Measurements from ENCODE around the gene AADAT. TPM values are rescaled to one million over a fixed set of nuclear protein-coding genes. Genes with fewer than 3 reads are reported as not detected.

AADAT gene
- total RNA-seq, 1 experiment from 2014 or later: 2.7 TPM

GRCh38 chr4:170111085-170111484 is 21.3 kb upstream of the AADAT start:
- Histone ChIP-seq H3K9me3 (ENCODE audit: low read length) (no peaks in the 10 kb centered on the region), H3K36me3 (ENCODE audit: low read depth, low read length) (no peaks in the 10 kb centered on the region), H3K4me3 (ENCODE audit: low read length) (no peak overlapping the region), H3K27me3 (ENCODE audit: low read length) (no peaks in the 10 kb centered on the region), H3F3A (ENCODE audit: low read length, unreplicated experiment) (no peaks in the 10 kb centered on the region), H3K79me2 (ENCODE audit: low read length) (no peaks in the 10 kb centered on the region), H3K4me1 (ENCODE audit: insufficient read depth, low read length) (no peaks in the 10 kb centered on the region), H3K9ac (ENCODE audit: low read length) (no peak overlapping the region), H4K20me1 (ENCODE audit: low read length) (no peaks in the 10 kb centered on the region), H2AFZ (ENCODE audit: low read length) (no peak overlapping the region), H3K9me2 (replicated peaks; ENCODE audit: low read length) (no peaks in the 10 kb centered on the region), H3K4me2 (ENCODE audit: low read length) (no peak overlapping the region), H3K27ac (ENCODE audit: low read length) (no peak overlapping the region)
- CTCF ChIA-PET: no interaction called here
- intact Hi-C loops (cut with micrococcal nuclease): no loop called here
- POLR2A ChIA-PET (ENCODE audit: unreplicated experiment): interaction anchor here (0.5 kb wide), 1 partner anchor 593 kb away, joined by 5 read pairs; no protein-coding TSS in a partner anchor
- no TSS peak for BruUV-seq (replicated peaks)
- ATAC-seq: no peak
- TF ChIP-seq EZH2 (IDR thresholded peaks at IDR 0.05; ENCODE audit: low read length, unreplicated experiment): no peak
- TF ChIP-seq, protein P1, sequence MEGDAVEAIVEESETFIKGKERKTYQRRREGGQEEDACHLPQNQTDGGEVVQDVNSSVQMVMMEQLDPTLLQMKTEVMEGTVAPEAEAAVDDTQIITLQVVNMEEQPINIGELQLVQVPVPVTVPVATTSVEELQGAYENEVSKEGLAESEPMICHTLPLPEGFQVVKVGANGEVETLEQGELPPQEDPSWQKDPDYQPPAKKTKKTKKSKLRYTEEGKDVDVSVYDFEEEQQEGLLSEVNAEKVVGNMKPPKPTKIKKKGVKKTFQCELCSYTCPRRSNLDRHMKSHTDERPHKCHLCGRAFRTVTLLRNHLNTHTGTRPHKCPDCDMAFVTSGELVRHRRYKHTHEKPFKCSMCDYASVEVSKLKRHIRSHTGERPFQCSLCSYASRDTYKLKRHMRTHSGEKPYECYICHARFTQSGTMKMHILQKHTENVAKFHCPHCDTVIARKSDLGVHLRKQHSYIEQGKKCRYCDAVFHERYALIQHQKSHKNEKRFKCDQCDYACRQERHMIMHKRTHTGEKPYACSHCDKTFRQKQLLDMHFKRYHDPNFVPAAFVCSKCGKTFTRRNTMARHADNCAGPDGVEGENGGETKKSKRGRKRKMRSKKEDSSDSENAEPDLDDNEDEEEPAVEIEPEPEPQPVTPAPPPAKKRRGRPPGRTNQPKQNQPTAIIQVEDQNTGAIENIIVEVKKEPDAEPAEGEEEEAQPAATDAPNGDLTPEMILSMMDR (conservative IDR thresholded peaks at IDR 0.05; ENCODE audit: low read depth, low read length): no peak
- no peak for TF ChIP-seq EZH2phosphoT487 (IDR thresholded peaks at IDR 0.05; ENCODE audit: borderline replicate concordance, low read length)
- DNase-seq: no peak

DNA sequence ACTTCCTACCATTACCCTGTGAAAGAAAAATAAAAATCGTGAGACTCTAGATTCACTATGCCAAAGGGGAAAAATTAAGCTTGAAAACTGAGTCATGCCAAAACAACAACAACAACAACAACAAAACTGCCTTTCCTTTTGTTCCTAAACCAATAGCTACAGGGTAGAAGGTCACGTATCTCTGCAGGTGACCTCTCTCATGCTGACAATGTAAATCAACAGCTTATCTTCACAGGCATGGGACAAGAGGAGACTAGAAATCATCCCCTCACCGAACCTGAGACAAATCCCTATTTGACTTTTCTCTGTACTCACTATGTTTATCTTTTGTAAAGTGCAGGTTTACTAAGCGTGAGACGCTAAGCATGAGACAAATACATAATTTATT is 20.5 kb upstream of the AADAT start:
- Histone ChIP-seq H3K27ac (ENCODE audit: low read length) (no peak overlapping the region), H3K4me2 (ENCODE audit: low read length) (no peak overlapping the region), H3K9ac (ENCODE audit: low read length) (no peak overlapping the region), H3K9me3 (ENCODE audit: low read length) (no peaks in the 10 kb centered on the region), H3K79me2 (ENCODE audit: low read length) (no peaks in the 10 kb centered on the region), H3K4me3 (ENCODE audit: low read length) (no peak overlapping the region), H3K4me1 (ENCODE audit: insufficient read depth, low read length) (no peaks in the 10 kb centered on the region), H3K9me2 (replicated peaks; ENCODE audit: low read length) (no peaks in the 10 kb centered on the region), H3K36me3 (ENCODE audit: low read depth, low read length) (no peaks in the 10 kb centered on the region), H4K20me1 (ENCODE audit: low read length) (no peaks in the 10 kb centered on the region), H3K27me3 (ENCODE audit: low read length) (no peaks in the 10 kb centered on the region), H2AFZ (ENCODE audit: low read length) (no peak overlapping the region), H3F3A (ENCODE audit: low read length, unreplicated experiment) (no peaks in the 10 kb centered on the region)
- DNase-seq: no peak
- BruUV-seq (replicated peaks): no TSS peak
- intact Hi-C loops (cut with micrococcal nuclease): no loop called here
- CTCF ChIA-PET: no interaction called here
- no peak for ATAC-seq
- TF ChIP-seq EZH2 (IDR thresholded peaks at IDR 0.05; ENCODE audit: low read length, unreplicated experiment): no peak
- TF ChIP-seq, protein P1 (conservative IDR thresholded peaks at IDR 0.05; ENCODE audit: low read depth, low read length): no peak
- TF ChIP-seq EZH2phosphoT487 (IDR thresholded peaks at IDR 0.05; ENCODE audit: borderline replicate concordance, low read length): no peak
- POLR2A ChIA-PET (ENCODE audit: unreplicated experiment): no interaction called here

GRCh38 chr4:170109586-170110284 is 20.0 kb upstream of the AADAT start:
- no peaks in the 10 kb centered on the region for H3K4me1 ChIP-seq (ENCODE audit: insufficient read depth, low read length)
- intact Hi-C loops (cut with micrococcal nuclease): no loop called here
- H3K79me2 ChIP-seq (ENCODE audit: low read length): no peaks in the 10 kb centered on the region
- TF ChIP-seq EZH2 (IDR thresholded peaks at IDR 0.05; ENCODE audit: low read length, unreplicated experiment): no peak
- TF ChIP-seq, protein P1 (conservative IDR thresholded peaks at IDR 0.05; ENCODE audit: low read depth, low read length): no peak
- TF ChIP-seq EZH2phosphoT487 (IDR thresholded peaks at IDR 0.05; ENCODE audit: borderline replicate concordance, low read length): no peak
- DNase-seq (no peak), ATAC-seq (no peak)
- CTCF ChIA-PET: no interaction called here
- no peak overlapping the region for H3K4me3 ChIP-seq (ENCODE audit: low read length)
- no peak overlapping the region for H3K27ac ChIP-seq (ENCODE audit: low read length)
- no peaks in the 10 kb centered on the region for H3K27me3 ChIP-seq (ENCODE audit: low read length)
- no TSS peak for BruUV-seq (replicated peaks)
- POLR2A ChIA-PET (ENCODE audit: unreplicated experiment): no interaction called here
- H4K20me1 ChIP-seq (ENCODE audit: low read length): no peaks in the 10 kb centered on the region
- H3K9me3 ChIP-seq (ENCODE audit: low read length): no peaks in the 10 kb centered on the region
- H3K9ac ChIP-seq (ENCODE audit: low read length): no peak overlapping the region
- no peak overlapping the region for H2AFZ ChIP-seq (ENCODE audit: low read length)
- no peaks in the 10 kb centered on the region for H3K36me3 ChIP-seq (ENCODE audit: low read depth, low read length)
- no peaks in the 10 kb centered on the region for H3F3A ChIP-seq (ENCODE audit: low read length, unreplicated experiment)
- no peaks in the 10 kb centered on the region for H3K9me2 ChIP-seq (replicated peaks; ENCODE audit: low read length)
- H3K4me2 ChIP-seq (ENCODE audit: low read length): no peak overlapping the region

Data from PC-3 (cell line).